ENCODE measurements around the gene MKRN2. TPM values are rescaled to one million over a fixed set of nuclear protein-coding genes. Genes with fewer than 3 reads are reported as not detected.
A peak's percentile ranks its signal among the peaks of the same experiment; 100 is the strongest.
"Not testable (repeated sequence)": the region's sequence is repeated elsewhere in the genome, so short reads cannot be mapped to it uniquely, and the experiment has no call there.

The MKRN2 gene
- total RNA-seq, 2 experiments from 2014 or later = 25.2 to 26.4 TPM

DNA sequence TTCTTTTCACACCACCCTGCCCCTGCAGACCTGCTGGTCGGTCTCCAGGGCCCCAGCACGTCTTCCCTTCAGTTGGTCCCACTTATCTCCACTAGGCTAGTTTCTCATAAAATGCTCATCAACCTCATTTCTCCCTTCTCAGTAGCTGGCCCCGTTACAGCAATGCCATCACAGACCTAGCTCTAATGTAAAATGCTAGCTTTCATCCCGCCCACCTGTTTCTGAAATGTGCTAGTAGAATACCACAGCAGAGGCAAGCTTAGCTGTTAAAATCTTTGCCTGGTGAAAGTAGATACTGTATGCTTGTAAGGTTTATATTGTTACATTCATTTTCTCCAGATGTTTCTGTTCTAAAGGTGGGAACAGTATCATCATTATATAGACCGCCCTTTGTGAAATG, 24.7 kb upstream of the MKRN2 start:
- no peaks in the 10 kb centered on the region for H3K27me3 Mint-ChIP-seq
- peaks cover 11% of the 10 kb centered on the region for H3K36me3 Mint-ChIP-seq
- H3K27ac Mint-ChIP-seq = no peak overlapping the region
- DNase-seq (no peak), ATAC-seq (ENCODE audit: low read depth) (no peak)
- POLR2A ChIA-PET = no interaction called here
- H3K9me3 Mint-ChIP-seq = no peaks in the 10 kb centered on the region
- H3K4me1 Mint-ChIP-seq = no peaks in the 10 kb centered on the region
- H3K4me3 Mint-ChIP-seq = no peak overlapping the region

- H3K36me3 Mint-ChIP-seq = peaks cover 6% of the 10 kb centered on the region
- no peaks in the 10 kb centered on the region for H3K9me3 Mint-ChIP-seq
- H3K4me1 Mint-ChIP-seq = no peaks in the 10 kb centered on the region
- POLR2A ChIA-PET = no interaction called here
- ATAC-seq (ENCODE audit: low read depth) = no peak
- H3K27ac Mint-ChIP-seq = no peak overlapping the region
- DNase-seq = no peak
- no peaks in the 10 kb centered on the region for H3K27me3 Mint-ChIP-seq
- no peak overlapping the region for H3K4me3 Mint-ChIP-seq
Observed at GRCh38 chr3:12536423-12536822, 20.5 kb upstream of the MKRN2 start.

- H3K4me1 Mint-ChIP-seq = peaks cover 5% of the 10 kb centered on the region
- no peak overlapping the region for H3K4me3 Mint-ChIP-seq
- DNase-seq = no peak
- H3K36me3 Mint-ChIP-seq = no peaks in the 10 kb centered on the region
- H3K27ac Mint-ChIP-seq = no peak overlapping the region
- H3K9me3 Mint-ChIP-seq = no peaks in the 10 kb centered on the region
- POLR2A ChIA-PET = no interaction called here
- ATAC-seq (ENCODE audit: low read depth) = no peak
- H3K27me3 Mint-ChIP-seq = no peaks in the 10 kb centered on the region
Observed at GRCh38 chr3:12541625-12542024, 15.3 kb upstream of the MKRN2 start.

- POLR2A ChIA-PET; H3K27me3 Mint-ChIP-seq; H3K4me1 Mint-ChIP-seq; H3K9me3 Mint-ChIP-seq; H3K27ac Mint-ChIP-seq; ATAC-seq (ENCODE audit: low read depth); H3K36me3 Mint-ChIP-seq; H3K4me3 Mint-ChIP-seq; DNase-seq: not testable (repeated sequence)
Observed at GRCh38 chr3:12543497-12543896, 13.4 kb upstream of the MKRN2 start.

DNA sequence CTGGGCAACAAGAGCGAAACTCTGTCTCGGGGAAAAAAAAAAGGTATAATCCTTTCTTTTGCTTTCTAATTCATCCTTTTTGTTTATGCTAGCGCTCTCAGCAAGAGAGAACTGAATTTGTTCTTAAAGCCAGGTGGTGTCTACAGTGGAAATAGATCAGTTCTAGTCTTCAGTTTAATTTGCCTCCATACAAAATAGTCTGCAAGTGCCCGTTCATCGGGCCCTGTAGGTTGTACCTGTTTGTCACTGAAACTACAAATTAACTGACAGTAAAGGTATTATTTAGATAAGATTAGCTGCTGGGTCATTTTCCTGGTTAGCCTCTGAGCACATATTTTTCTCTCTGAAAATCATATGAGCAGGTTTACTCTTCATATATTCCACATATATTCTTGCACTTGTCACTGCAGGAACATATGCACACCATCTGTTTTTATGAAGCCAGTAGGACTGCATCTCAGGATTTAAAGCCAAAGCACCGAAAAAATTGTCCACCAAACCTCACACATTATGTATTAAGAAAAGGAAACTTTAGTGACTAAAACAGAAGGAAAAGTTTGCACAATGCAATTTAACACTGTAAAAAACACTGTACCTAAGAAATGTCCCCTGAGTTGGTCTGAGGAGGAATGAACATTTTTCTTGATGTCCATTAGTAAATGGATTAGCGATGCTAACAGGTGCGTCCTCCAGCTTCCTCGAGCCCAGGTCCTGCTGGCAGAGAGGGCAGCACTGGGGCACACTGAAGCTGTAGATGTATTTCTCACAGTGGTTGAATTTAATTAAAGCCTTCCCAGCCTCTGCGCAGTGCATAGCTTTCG, 12.0 kb upstream of the MKRN2 start:
- Mint-ChIP-seq H3K27me3 (peaks cover 2% of the 10 kb centered on the region), H3K4me3 (no peak overlapping the region), H3K27ac (no peak overlapping the region), H3K4me1 (peaks cover 5% of the 10 kb centered on the region), H3K36me3 (no peaks in the 10 kb centered on the region), H3K9me3 (no peaks in the 10 kb centered on the region)
- ATAC-seq (ENCODE audit: low read depth) (no peak), DNase-seq (no peak)
- POLR2A ChIA-PET = no interaction called here

DNA sequence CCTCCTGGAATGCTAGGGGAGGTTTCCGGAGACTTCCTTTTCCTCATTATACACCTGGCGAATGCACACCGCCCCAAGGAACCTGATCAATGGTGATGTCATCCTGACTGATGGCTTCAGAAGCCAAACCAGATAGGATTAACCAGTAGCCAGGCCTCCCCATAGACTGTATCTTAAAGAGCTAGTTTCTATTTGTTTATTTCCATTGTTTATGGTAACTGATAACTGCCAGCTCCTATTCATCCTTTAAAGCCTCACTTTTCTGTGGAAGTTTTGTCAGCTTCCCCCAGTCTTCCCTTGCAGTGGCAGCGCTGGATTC, 11.5 kb upstream of the MKRN2 start, which contains the start of gene MKRN2OS:
Gene MKRN2OS, minus strand, starts transcription at position 27 of the 319 bp plus-strand sequence. CDS start 35 bp downstream, outside the sequence.
- peaks cover 7% of the 10 kb centered on the region for H3K27me3 Mint-ChIP-seq
- H3K27ac Mint-ChIP-seq = no peak within 1 kb of the TSS
- H3K36me3 Mint-ChIP-seq = no peaks in the 10 kb centered on the region
- H3K4me1 Mint-ChIP-seq = peaks cover 5% of the 10 kb centered on the region
- DNase-seq = no peak
- POLR2A ChIA-PET = no interaction called here
- H3K9me3 Mint-ChIP-seq = no peaks in the 10 kb centered on the region
- no peak within 1 kb of the TSS for H3K4me3 Mint-ChIP-seq
- no peak for ATAC-seq (ENCODE audit: low read depth)

- ATAC-seq (ENCODE audit: low read depth) (no peak), DNase-seq (no peak)
- Mint-ChIP-seq H3K36me3 (no peaks in the 10 kb centered on the region), H3K4me1 (peaks cover 2% of the 10 kb centered on the region), H3K9me3 (no peaks in the 10 kb centered on the region), H3K27me3 (peaks cover 40% of the 10 kb centered on the region), H3K4me3 (no peak overlapping the region), H3K27ac (no peak overlapping the region)
- POLR2A ChIA-PET = no interaction called here
Observed at GRCh38 chr3:12549971-12550760, 6.7 kb upstream of the MKRN2 start.

- POLR2A ChIA-PET = interaction anchor here (1.2 kb wide), 1 partner anchor 109 kb away, joined by 3 read pairs; no protein-coding TSS in a partner anchor
- no peak overlapping the region for H3K27ac Mint-ChIP-seq
- peak; percentile 47 for DNase-seq
- peak overlapping the region; percentile 84 for H3K4me3 Mint-ChIP-seq
- H3K36me3 Mint-ChIP-seq = no peaks in the 10 kb centered on the region
- H3K4me1 Mint-ChIP-seq = peaks cover 22% of the 10 kb centered on the region
- no peaks in the 10 kb centered on the region for H3K9me3 Mint-ChIP-seq
- ATAC-seq (ENCODE audit: low read depth) = no peak
- peaks cover 48% of the 10 kb centered on the region for H3K27me3 Mint-ChIP-seq
Observed at GRCh38 chr3:12553921-12554391, 2.9 kb upstream of the MKRN2 start.

GRCh38 chr3:12556314-12556689, 585 bp upstream of the MKRN2 start:
- ATAC-seq (ENCODE audit: low read depth) (no peak), DNase-seq (no peak)
- Mint-ChIP-seq H3K27me3 (peaks cover 34% of the 10 kb centered on the region), H3K4me1 (peaks cover 32% of the 10 kb centered on the region), H3K36me3 (peaks cover 1% of the 10 kb centered on the region), H3K4me3 (peak overlapping the region; percentile 93), H3K9me3 (no peaks in the 10 kb centered on the region), H3K27ac (peak overlapping the region; percentile 87)
- POLR2A ChIA-PET = interaction anchor here (1.3 to 2.9 kb wide), 2 partner anchors 73 to 107 kb away, joined by 4 to 9 read pairs; partner anchors contain the start of genes RAF1 and TSEN2

DNA sequence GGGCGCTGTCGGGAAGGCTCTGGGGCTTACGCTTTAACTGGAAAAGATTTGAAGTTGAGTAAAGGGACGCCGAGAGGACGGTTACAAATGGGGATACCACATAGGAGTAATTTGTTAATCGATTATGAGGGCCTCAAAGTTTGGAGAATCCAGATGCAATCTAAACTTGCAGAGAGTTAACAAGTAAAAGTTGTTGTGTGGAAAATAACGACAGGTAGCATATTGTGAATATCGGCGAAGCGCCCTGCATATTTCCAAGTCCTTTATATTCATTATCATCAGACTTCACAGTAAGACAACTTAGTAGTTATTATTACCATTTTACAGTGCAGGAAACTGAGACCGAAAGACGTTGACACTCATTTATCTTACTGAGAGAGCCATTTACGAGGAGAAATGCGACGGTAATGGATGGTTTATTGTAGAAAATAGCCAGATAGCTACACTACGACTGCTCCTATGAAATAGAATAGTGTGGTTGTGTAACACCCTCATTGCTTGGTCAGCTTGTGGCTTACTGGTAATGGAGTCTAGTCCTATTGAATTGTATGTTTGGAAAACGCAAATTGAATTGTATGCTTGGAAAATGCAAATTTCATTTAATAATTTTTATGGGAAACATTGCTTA, 700 bp downstream of the MKRN2 start:
- peak overlapping the region; percentile 93 for H3K4me3 Mint-ChIP-seq
- POLR2A ChIA-PET = interaction anchor here (0.6 to 2.9 kb wide), 2 partner anchors 106 to 1217 kb away, joined by 3 to 9 read pairs; partner anchors contain the start of gene RAF1
- H3K4me1 Mint-ChIP-seq = peaks cover 33% of the 10 kb centered on the region
- H3K27ac Mint-ChIP-seq = peak overlapping the region; percentile 91
- peaks cover 1% of the 10 kb centered on the region for H3K36me3 Mint-ChIP-seq
- H3K9me3 Mint-ChIP-seq = no peaks in the 10 kb centered on the region
- no peak for ATAC-seq (ENCODE audit: low read depth)
- no peak for DNase-seq
- peaks cover 28% of the 10 kb centered on the region for H3K27me3 Mint-ChIP-seq

GRCh38 chr3:12558706-12559105, 1.8 kb downstream of the MKRN2 start:
- H3K27me3 Mint-ChIP-seq = peaks cover 19% of the 10 kb centered on the region
- peak overlapping the region; percentile 93 for H3K4me3 Mint-ChIP-seq
- H3K27ac Mint-ChIP-seq = no peak overlapping the region
- POLR2A ChIA-PET = interaction anchor here (0.5 to 0.9 kb wide), 2 partner anchors 104 to 409 kb away, joined by 3 read pairs; no protein-coding TSS in a partner anchor
- ATAC-seq (ENCODE audit: low read depth) (no peak), DNase-seq (no peak)
- H3K36me3 Mint-ChIP-seq = peaks cover 2% of the 10 kb centered on the region
- H3K9me3 Mint-ChIP-seq = no peaks in the 10 kb centered on the region
- H3K4me1 Mint-ChIP-seq = peaks cover 34% of the 10 kb centered on the region

DNA sequence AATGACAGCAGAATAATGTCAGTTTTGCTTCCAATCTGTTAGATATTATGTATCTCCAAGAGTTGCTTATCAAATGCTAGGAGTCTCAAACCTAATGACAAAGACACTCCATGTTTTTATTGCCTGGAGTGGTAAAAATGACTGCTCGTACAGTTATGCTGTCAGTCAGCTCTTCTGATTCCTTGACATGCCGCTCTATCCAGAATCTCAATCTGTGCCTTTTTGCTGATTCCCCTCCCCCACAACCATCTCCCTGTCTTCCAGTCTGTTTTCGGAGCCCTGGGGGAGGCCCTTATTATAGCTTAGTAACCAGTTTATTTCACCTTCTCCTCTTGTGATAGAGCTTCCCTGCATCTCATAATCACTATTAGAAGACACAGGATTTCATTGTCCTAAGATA, 2.6 kb downstream of the MKRN2 start:
- Mint-ChIP-seq H3K27ac (no peak overlapping the region), H3K4me1 (peaks cover 32% of the 10 kb centered on the region)
- POLR2A ChIA-PET = no interaction called here

GRCh38 chr3:12560505-12561190, 3.8 kb downstream of the MKRN2 start:
- Mint-ChIP-seq H3K27me3 (peaks cover 3% of the 10 kb centered on the region), H3K4me1 (peaks cover 33% of the 10 kb centered on the region), H3K36me3 (peaks cover 13% of the 10 kb centered on the region), H3K27ac (no peak overlapping the region), H3K4me3 (no peak overlapping the region), H3K9me3 (peaks cover 3% of the 10 kb centered on the region)
- no peak for DNase-seq
- ATAC-seq (ENCODE audit: low read depth) = no peak
- POLR2A ChIA-PET = no interaction called here

More for the DNA sequence above, 2.6 kb downstream of the MKRN2 start:
- DNase-seq = no peak
- Mint-ChIP-seq H3K9me3 (no peaks in the 10 kb centered on the region), H3K4me3 (no peak overlapping the region), H3K27me3 (peaks cover 14% of the 10 kb centered on the region), H3K36me3 (peaks cover 6% of the 10 kb centered on the region)
- ATAC-seq (ENCODE audit: low read depth) = no peak

Measured in activated naive CD8-positive, alpha-beta T cell treated with anti-CD3 and anti-CD28 coated beads, Interleukin-2, amount 10 ng/mL, durations not matched to agents 7 days and 5 days (primary cell).